DMS 273 (cell line): Measurements from ENCODE around the gene ZSCAN25.
"Not testable (repeated sequence)": the region's sequence is repeated elsewhere in the genome, so short reads cannot be mapped to it uniquely, and the experiment has no call there.

ENCODE experiments used
- DNase-seq: peaks from one replicate; lab custom pipeline; 2025; ENCODE audit not compliant: unreplicated experiment; lab: John Stamatoyannopoulos, UW

The ZSCAN25 gene

GRCh38 chr7:99617192-99617781 is 541 bp downstream of the ZSCAN25 start:
- no peak for DNase-seq

GRCh38 chr7:99618726-99619125 is 2.0 kb downstream of the ZSCAN25 start:
- no peak for DNase-seq

- no peak for DNase-seq
Observed at GRCh38 chr7:99619571-99620130, 2.9 kb downstream of the ZSCAN25 start.

- no peak for DNase-seq
Observed at GRCh38 chr7:99621271-99621670, 4.5 kb downstream of the ZSCAN25 start.

- DNase-seq, result no peak
Observed at GRCh38 chr7:99622596-99622995, 5.8 kb downstream of the ZSCAN25 start.

GRCh38 chr7:99623091-99623693 is 6.4 kb downstream of the ZSCAN25 start:
- no peak for DNase-seq

- no peak for DNase-seq
Observed at GRCh38 chr7:99623702-99624447, 7.1 kb downstream of the ZSCAN25 start.

- DNase-seq, result no peak
Observed at GRCh38 chr7:99624484-99624883, 7.7 kb downstream of the ZSCAN25 start.

- no peak for DNase-seq
Observed at GRCh38 chr7:99625321-99625720, 8.6 kb downstream of the ZSCAN25 start.

- DNase-seq, result no peak
Observed at GRCh38 chr7:99625961-99626360, 9.2 kb downstream of the ZSCAN25 start.

GRCh38 chr7:99626661-99627060 is 9.9 kb downstream of the ZSCAN25 start:
- DNase-seq, result no peak

GRCh38 chr7:99627513-99627912 is 10.8 kb downstream of the ZSCAN25 start:
- no peak for DNase-seq

GRCh38 chr7:99628471-99629465 is 12.0 kb downstream of the ZSCAN25 start:
- no peak for DNase-seq

GRCh38 chr7:99629643-99630042 is 12.9 kb downstream of the ZSCAN25 start:
- no peak for DNase-seq

GRCh38 chr7:99631295-99632109 is 14.8 kb downstream of the ZSCAN25 start:
- peak; percentile 44 for DNase-seq

- not testable (repeated sequence) for DNase-seq
Observed at GRCh38 chr7:99637414-99637813, 20.7 kb downstream of the ZSCAN25 start.

GRCh38 chr7:99638731-99639130 is 22.0 kb downstream of the ZSCAN25 start:
- DNase-seq, result no peak

- DNase-seq, result no peak
Observed at GRCh38 chr7:99639267-99639666, 22.5 kb downstream of the ZSCAN25 start.

GRCh38 chr7:99642027-99642426 is 25.3 kb downstream of the ZSCAN25 start:
- DNase-seq, result no peak

GRCh38 chr7:99643464-99643863 is 26.7 kb downstream of the ZSCAN25 start:
- no peak for DNase-seq
